ENCODE data around the gene SYT1.

SYT1 gene

GRCh38 chr12:79371226-79371625 is 506.7 kb downstream of the SYT1 start:
- TF ChIP-seq, protein P1, sequence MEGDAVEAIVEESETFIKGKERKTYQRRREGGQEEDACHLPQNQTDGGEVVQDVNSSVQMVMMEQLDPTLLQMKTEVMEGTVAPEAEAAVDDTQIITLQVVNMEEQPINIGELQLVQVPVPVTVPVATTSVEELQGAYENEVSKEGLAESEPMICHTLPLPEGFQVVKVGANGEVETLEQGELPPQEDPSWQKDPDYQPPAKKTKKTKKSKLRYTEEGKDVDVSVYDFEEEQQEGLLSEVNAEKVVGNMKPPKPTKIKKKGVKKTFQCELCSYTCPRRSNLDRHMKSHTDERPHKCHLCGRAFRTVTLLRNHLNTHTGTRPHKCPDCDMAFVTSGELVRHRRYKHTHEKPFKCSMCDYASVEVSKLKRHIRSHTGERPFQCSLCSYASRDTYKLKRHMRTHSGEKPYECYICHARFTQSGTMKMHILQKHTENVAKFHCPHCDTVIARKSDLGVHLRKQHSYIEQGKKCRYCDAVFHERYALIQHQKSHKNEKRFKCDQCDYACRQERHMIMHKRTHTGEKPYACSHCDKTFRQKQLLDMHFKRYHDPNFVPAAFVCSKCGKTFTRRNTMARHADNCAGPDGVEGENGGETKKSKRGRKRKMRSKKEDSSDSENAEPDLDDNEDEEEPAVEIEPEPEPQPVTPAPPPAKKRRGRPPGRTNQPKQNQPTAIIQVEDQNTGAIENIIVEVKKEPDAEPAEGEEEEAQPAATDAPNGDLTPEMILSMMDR (IDR thresholded peaks at IDR 0.05; ENCODE audit: insufficient read depth, low read depth, low read length, missing control alignments) = no peak
- DNase-seq (ENCODE audit: low read depth) = no peak
- H3K4me3 ChIP-seq (ENCODE audit: low read length) = no peak overlapping the region

DNA sequence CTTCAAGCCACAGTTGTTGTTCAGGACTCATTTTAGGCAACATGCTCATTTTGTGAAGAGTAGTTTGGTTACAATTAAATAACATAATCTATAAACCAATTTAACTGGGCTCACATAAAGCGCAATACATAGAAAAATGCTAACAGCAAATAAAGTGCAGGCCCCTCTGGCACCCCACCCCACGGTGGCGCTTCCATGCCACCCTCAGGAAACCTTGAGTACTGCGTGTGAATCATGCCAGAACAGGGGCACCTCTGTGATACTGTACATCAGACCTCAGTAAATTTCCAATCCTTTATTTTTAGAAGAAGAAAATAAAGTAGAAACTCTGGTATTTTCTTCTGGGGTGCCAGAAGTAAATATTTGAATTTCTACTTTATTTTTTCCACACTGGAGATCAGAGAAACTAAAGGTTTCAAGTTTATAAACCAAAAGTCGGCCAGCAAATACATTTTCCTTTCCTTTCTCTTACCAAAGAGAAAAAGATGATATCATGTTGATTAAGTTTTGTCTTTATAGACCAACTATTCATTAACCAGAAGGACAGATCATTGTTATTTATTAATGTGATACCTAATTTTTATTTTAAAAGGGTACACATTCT is 509.4 kb downstream of the SYT1 start:
- TF ChIP-seq, protein P1 (IDR thresholded peaks at IDR 0.05; ENCODE audit: insufficient read depth, low read depth, low read length, missing control alignments) = peak; percentile 85
- H3K4me3 ChIP-seq (ENCODE audit: low read length) = no peak overlapping the region
- DNase-seq (ENCODE audit: low read depth) = peak; percentile 41

DNA sequence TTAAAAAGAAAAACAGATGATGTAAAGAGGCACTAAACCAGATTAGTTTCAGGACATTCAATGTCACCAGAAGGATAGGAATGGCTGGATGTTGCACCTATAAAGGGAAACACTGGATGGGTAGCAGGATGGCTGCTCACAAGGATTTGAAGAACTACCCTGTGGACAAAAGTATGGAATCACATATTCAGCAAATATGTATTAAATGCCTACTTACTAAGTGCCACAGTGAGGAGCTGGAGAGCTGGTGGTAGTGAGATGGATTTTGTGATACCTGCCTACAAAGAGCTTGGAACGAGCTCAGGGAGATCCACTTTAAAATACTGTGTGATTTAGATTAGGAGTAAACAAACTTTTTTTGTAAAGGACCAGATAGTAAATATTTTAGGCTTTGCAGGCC is 510.0 kb downstream of the SYT1 start:
- no peak overlapping the region for H3K4me3 ChIP-seq (ENCODE audit: low read length)
- TF ChIP-seq, protein P1 (IDR thresholded peaks at IDR 0.05; ENCODE audit: insufficient read depth, low read depth, low read length, missing control alignments) = peak; percentile 26
- peak; percentile 14 for DNase-seq (ENCODE audit: low read depth)

GRCh38 chr12:79375050-79375449 is 510.5 kb downstream of the SYT1 start:
- TF ChIP-seq, protein P1 (IDR thresholded peaks at IDR 0.05; ENCODE audit: insufficient read depth, low read depth, low read length, missing control alignments) = no peak

DNA sequence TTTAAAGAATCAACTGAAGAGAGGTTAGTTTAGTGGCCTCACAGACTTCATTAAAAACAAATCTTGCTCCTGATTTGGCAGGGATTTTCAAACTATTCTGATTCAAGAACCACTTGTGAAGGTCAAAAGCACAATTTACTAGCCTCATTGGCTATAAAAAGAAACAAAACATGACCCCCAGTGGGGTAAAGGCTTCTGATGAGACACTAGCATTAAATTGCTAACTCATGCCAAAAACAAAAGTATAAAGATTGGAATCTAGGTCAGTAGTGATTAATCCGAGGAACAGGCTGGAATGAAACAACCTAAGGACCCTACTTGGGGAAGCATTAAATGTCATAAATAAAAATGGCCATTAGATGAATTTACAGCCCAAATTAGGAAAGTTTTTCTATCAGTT is 513.9 kb downstream of the SYT1 start:
- DNase-seq (ENCODE audit: low read depth) = no peak
- H3K4me3 ChIP-seq (ENCODE audit: low read length) = no peak overlapping the region
- TF ChIP-seq, protein P1 (IDR thresholded peaks at IDR 0.05; ENCODE audit: insufficient read depth, low read depth, low read length, missing control alignments) = no peak

More at GRCh38 chr12:79375050-79375449, 510.5 kb downstream of the SYT1 start:
- peak; percentile 67 for DNase-seq (ENCODE audit: low read depth)
- no peak overlapping the region for H3K4me3 ChIP-seq (ENCODE audit: low read length)

DNA sequence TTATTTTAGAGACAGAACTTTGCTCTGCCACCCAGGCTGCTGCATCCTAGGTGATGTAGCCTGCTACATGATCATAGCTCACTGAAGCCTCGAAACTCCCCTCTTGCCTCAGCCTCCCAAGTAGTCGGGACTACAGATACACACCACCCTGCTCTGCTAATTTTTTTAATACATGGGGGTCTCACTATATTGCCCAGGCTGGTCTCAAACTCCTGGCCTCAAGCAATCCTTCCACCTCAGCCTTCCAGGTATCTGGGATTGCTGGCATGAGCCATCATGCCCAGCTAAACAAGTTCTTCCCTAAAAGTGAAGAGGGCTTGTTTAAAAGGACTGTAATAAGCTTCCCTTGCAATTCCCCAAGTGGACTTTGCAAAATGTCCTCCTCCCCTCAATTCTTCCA is 515.8 kb downstream of the SYT1 start:
- H3K4me3 ChIP-seq (ENCODE audit: low read length) = no peak overlapping the region
- TF ChIP-seq, protein P1 (IDR thresholded peaks at IDR 0.05; ENCODE audit: insufficient read depth, low read depth, low read length, missing control alignments) = no peak
- DNase-seq (ENCODE audit: low read depth) = no peak
